Osteocyte (in vitro differentiated cells): ENCODE results near the gene ZNF879. TPM values are rescaled to one million over a fixed set of nuclear protein-coding genes. Genes with fewer than 3 reads are reported as not detected.

Source experiments
- total RNA-seq: library from RNA; stranded (reverse); gene quantifications from 2 replicates; pipeline ENCODE4 v1.2.1, GENCODE V29; 2021

Gene ZNF879
- total RNA-seq, 1 donor from 2014 or later: 4.2 TPM

Other genes with a start within 250 kb of the ZNF879 start
- gene ZNF354B, start 163.9 kb upstream of the ZNF879 start, total RNA-seq: 18.9 and 20.0 TPM in 2 replicates
- 1.2 and 1.7 TPM in 2 replicates for gene ZFP2, start 127.9 kb upstream of the ZNF879 start, total RNA-seq
- gene ZNF454, start 82.6 kb upstream of the ZNF879 start, total RNA-seq: 1.2 and 1.6 TPM in 2 replicates
- not detected in 2 replicates for gene GRM6, start 28.5 kb upstream of the ZNF879 start, total RNA-seq
- gene ZNF354C, start 36.6 kb downstream of the ZNF879 start, total RNA-seq: 4.6 and 6.3 TPM in 2 replicates